Uterus (tissue), 2 donors: ENCODE measurements around the gene LIMK2.

Experiments used
- CTCF ChIP-seq, 4 experiments: fragments of 200-600 bp in 2 of 4; fragments of 450-650 bp in 2 of 4; sonication (generic) in 2 of 4; IDR thresholded peaks; one replicate each; pipeline ENCODE4 v1.5.1; 2016 to 2019; ENCODE audit warnings: antibody characterized with exemption in 4 of 4, mild to moderate bottlenecking in 2 of 4, moderate library complexity in 1 of 4
- POLR2A ChIP-seq, 2 donors: fragments of 450-650 bp; IDR thresholded peaks; one replicate each; pipeline ENCODE4 v1.6.1; 2016; ENCODE audit warnings: antibody characterized with exemption in 2 of 2, mild to moderate bottlenecking in 1 of 2, moderate library complexity in 1 of 2

DNA sequence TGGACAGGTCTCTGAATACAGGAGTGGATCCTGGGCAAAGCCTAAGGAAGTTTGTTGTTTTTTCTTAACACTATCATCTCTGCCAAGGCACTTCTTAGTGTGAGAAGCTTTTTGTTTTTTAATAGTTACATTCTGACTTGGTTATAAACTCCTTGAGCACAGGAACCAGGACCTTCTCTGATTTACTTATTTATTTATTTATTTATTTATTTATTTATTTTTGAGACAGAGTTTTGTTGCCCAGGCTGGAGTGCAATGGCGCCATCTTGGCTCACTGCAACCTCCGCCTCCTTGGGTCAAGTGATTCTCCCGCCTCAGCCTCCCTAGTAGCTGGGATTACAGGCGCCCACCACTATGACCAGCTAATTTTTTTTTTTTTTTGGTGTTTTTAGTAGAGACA lies 41.1 kb upstream of the LIMK2 start:
- no peak for TF ChIP-seq CTCF (IDR thresholded peaks at IDR 0.05)
- no peak for TF ChIP-seq POLR2A (IDR thresholded peaks at IDR 0.05)
